GM21423 (cell line): ENCODE measurements around the gene SORL1.

Experiments used
- ATAC-seq: cut with Tn5 transposase; IDR thresholded peaks from one replicate; pipeline ENCODE4 v1.9.1; 2021; ENCODE audit warnings: mild to moderate bottlenecking, moderate library complexity; ENCODE audit not compliant: unreplicated experiment

The SORL1 gene

GRCh38 chr11:121556937-121557336 is 104.8 kb downstream of the SORL1 start:
- ATAC-seq: no peak

- peak; percentile 93 for ATAC-seq
Measured at GRCh38 chr11:121557348-121557747, 105.2 kb downstream of the SORL1 start.

GRCh38 chr11:121559606-121560200 is 107.6 kb downstream of the SORL1 start:
- ATAC-seq: no peak

GRCh38 chr11:121560236-121560635 is 108.1 kb downstream of the SORL1 start:
- ATAC-seq: no peak

- no peak for ATAC-seq
Measured at GRCh38 chr11:121561240-121561639, 109.1 kb downstream of the SORL1 start.

- ATAC-seq: no peak
Measured at GRCh38 chr11:121561716-121562115, 109.6 kb downstream of the SORL1 start.

GRCh38 chr11:121563003-121563402 is 110.9 kb downstream of the SORL1 start:
- no peak for ATAC-seq

- ATAC-seq: no peak
Measured at GRCh38 chr11:121563900-121564822, 112.0 kb downstream of the SORL1 start.

GRCh38 chr11:121564948-121565684 is 113.0 kb downstream of the SORL1 start:
- no peak for ATAC-seq

GRCh38 chr11:121566279-121567168 is 114.4 kb downstream of the SORL1 start:
- ATAC-seq: no peak

GRCh38 chr11:121567995-121568394 is 115.9 kb downstream of the SORL1 start:
- no peak for ATAC-seq

GRCh38 chr11:121569332-121570299 is 117.5 kb downstream of the SORL1 start:
- peak; percentile 98 for ATAC-seq

- no peak for ATAC-seq
Measured at GRCh38 chr11:121570453-121570852, 118.3 kb downstream of the SORL1 start.

GRCh38 chr11:121571506-121571905 is 119.4 kb downstream of the SORL1 start:
- ATAC-seq: no peak

GRCh38 chr11:121572571-121573059 is 120.5 kb downstream of the SORL1 start:
- no peak for ATAC-seq

- ATAC-seq: no peak
Measured at GRCh38 chr11:121574801-121575200, 122.7 kb downstream of the SORL1 start.

GRCh38 chr11:121575250-121575962 is 123.3 kb downstream of the SORL1 start:
- peak; percentile 70 for ATAC-seq

- ATAC-seq: peak; percentile 29
Measured at GRCh38 chr11:121575963-121576290, 123.8 kb downstream of the SORL1 start.

- ATAC-seq: no peak
Measured at GRCh38 chr11:121576531-121576930, 124.4 kb downstream of the SORL1 start.
